HT-29 (cell line): ENCODE results near the gene DOCK9. TPM values are rescaled to one million over a fixed set of nuclear protein-coding genes. Genes with fewer than 3 reads are reported as not detected.

Source experiments
- DNase-seq: peaks from one replicate; pipeline ENCODE4 v3.0.0-alpha.2; 2015; ENCODE audit warnings: low spot score
- total RNA-seq: library from RNA; depleted of rRNA; stranded (reverse); fragments of >200 nt; shearing (Covaris generic); gene quantifications from 2 replicates; pipeline ENCODE4 v1.2.3, GENCODE V29; 2014

The DOCK9 gene
- total RNA-seq, 1 experiment from 2014 or later = 51.0 TPM

- DNase-seq = no peak
Observed at GRCh38 chr13:98945863-98946605, 31.8 kb downstream of the DOCK9 start.

- no peak for DNase-seq
Observed at GRCh38 chr13:98944336-98944735, 33.5 kb downstream of the DOCK9 start.

DNA sequence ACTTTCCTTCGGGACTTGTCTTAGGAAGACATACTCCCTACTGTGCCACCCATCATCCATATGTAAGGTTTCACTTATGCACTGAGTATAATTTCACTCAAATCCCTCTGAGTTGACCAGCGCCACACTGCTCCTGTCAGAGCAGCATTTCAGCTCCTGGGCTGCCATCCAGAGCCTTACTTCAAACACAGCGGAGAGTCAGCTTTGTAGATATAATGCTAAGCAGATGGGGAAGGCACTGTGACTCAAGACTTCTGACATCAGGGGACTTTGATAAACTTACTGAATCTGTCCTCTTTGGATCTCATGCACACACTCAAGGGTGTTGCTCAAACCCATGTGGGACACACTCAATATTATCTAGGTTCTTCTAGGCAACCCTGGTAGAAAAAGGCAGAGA is 34.9 kb downstream of the DOCK9 start:
- DNase-seq = no peak

DNA sequence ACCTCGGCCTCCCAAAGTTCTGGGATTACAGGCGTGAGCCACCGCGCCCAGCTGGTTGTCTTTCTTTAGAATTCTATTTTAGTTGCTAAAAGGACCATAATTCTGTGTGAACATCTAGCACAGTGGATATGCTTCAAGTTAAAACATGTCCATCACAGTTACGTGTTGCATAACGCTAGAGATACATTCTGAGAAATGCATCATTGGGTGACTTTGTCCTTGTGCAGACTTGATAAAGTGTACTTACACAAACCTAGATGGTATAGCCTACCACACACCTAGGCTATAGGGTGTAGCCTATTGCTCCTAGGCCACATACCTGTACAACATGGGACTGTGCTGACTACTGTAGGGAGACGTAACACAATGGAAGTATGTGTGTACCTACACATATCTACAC is 35.4 kb downstream of the DOCK9 start:
- DNase-seq = no peak

- no peak for DNase-seq
Observed at GRCh38 chr13:98941536-98941935, 36.3 kb downstream of the DOCK9 start.

DNA sequence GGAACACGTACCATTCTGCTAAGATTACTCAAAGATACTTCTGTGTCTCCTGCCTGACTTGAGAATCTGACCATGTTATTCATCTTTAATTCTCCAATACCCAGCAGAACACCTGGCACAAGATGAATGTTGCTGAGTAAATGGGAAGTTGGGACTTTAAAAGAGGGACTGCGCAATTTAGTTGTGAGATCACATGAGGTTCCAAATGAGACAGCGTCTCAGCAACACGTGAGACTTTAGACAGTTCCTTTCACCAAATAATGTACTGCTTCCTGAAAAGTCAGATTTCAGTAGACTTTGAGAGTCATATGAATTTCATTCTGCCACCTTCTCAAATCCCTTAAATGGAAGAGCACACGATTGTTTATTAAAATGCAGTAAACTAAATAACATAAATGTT is 36.7 kb downstream of the DOCK9 start:
- DNase-seq = no peak

DNA sequence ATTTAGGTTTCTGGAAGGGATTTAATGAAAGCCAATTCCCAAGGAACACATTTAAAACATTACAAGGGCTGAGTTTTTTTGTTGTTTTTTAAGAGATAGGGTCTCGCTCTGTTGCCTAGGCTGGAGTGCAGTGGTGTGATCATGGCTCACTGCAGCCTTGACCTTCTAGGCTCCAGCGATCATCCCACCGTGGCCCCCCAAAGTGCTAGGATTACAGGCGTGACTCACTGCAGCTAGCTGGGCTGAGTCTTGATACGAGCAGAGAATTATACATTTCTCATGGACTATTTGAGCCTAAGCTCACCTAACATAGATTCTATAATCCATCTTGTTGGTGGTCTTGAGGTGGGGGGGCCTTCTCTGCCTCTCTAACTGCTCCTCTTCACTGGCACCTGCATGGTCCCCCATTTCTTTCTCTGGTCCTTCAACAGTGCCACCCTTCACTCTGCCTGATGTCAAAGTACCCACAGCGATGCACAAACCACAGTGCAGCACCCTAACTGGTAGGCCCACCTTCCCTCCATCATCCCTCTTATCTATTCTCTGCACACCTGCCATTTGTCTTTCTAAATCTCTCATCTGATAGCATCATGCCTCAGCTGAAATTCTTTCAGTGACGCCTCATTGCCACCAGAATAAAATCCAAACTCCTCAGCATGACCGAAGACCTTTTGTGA is 37.4 kb downstream of the DOCK9 start:
- no peak for DNase-seq

DNA sequence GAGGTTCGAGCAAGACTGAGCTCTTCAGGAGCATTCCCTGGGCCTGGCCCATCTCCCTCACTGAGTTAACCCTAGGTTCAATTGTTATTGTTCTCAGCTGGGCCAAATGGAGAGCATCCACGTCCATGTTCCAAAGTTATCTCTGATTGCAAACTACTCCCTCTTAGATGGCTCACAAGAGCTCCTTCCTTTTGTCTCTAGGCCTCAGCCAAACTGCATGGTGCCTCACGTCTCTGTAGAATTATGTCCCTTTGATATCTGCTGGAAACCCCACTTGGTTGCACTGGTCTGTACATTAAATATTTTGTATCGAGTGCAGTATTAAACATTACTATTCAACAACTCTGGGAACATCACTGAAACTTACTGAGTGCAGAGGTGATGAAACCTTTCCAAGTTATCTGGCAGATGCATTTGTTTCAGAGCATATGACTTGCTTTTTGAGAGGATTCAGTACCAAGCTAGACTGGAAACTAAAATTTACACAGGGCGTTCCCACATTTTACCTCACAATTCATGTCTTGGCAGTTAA is 38.1 kb downstream of the DOCK9 start:
- no peak for DNase-seq

DNA sequence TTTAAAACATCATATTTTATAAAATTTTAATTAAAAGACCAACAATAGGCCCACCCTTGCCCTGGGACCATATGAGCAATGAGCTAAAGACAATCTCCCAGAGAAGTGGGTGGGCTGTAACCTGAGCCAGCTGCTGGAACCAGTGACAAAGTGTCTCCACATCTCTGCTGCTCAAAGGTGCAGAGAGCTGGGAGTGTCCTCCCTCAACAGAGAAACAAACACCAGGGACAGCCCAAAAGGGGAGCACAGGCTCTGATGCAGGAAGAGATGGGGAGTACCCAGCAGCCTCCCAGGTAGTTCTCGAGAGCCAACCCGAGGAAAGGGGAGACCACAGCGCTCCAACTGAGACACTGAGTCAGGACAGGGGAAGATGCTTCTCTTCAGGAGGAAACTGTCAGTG is 39.1 kb downstream of the DOCK9 start:
- DNase-seq = no peak

DNA sequence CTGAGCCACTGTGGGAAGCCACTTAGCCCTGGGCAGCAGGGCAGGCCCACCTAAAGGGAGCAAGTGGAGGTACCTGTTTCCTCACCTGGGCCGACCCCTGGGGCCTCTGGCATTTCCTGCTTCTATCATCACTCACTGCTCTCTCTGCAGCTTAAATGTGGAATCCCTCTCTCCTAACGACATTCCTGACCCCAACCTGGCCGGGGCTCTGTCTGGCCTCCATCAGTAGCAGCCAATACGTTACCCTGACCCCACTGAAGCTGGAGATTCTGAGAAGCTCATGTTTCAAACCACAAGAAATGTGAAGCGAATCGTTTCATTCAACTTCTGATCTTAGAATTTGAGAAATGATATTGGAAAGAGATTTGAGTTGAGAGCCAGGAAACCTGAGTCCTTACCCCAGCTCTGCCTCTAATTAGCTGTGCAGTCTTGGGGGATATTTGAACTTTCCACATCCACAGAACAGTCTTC is 39.9 kb downstream of the DOCK9 start:
- DNase-seq = no peak

GRCh38 chr13:98934243-98934642 is 43.6 kb downstream of the DOCK9 start:
- no peak for DNase-seq

GRCh38 chr13:98930151-98930591 is 47.7 kb downstream of the DOCK9 start:
- DNase-seq = no peak

- peak; percentile 24 for DNase-seq
Observed at GRCh38 chr13:98927951-98928927, 49.6 kb downstream of the DOCK9 start.

DNA sequence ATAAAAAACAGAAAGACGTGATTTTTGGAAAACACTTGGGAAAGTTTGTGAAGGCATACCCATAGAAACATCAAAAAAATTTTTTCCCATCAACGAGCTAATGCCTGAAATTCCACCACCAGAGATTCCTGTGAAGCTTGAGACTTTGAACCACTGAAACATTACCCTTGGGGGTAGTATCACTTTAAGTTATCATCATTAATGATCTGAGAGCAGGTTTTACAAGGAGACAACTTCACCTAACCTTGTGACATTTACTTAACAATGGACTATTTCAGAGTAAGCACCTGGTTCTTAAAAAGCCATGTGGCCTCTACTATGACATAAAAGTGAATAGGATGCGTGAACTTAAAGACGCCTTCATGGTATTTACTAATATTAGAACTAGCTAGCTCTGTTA is 51.9 kb downstream of the DOCK9 start:
- DNase-seq = peak; percentile 58

GRCh38 chr13:98923641-98924397 is 54.0 kb downstream of the DOCK9 start:
- DNase-seq = no peak

DNA sequence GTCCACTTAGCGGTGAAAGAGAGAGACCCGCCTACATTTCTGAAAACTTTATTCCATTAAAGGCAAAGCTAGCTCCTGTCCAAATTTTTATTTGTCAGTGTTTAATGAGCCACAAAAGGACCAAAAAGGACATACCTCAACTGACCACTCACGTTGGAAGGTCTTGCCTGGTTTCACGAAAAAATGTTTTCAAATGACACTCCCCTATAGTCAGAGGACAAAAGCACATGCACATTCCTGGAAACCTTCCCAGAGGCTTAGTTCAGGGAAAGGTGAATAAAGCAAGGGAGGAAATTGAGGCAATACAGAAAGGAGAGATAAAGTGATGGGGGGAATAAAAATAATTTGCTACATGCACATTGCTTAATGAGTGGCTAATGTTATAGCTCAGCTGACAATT is 55.6 kb downstream of the DOCK9 start:
- no peak for DNase-seq

DNA sequence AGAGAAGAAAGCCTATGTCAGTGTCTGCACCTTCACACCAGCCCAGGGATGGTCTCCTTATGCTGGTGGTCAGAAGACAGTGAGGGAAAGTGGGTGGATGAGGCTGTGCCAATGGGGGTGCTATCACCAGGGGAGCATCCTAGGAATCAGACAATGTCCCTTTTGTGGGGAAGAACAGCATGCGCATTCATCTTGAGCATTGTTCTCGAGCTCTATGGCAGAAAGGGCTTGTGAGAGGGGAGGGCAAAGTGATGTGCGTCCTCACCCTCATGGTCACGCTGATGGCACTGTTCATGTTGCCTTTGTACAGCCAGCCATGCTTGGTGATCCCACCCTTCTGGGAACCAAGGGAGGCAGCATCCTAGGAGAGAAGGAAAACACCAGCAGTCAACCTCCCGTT is 56.1 kb downstream of the DOCK9 start:
- no peak for DNase-seq

DNA sequence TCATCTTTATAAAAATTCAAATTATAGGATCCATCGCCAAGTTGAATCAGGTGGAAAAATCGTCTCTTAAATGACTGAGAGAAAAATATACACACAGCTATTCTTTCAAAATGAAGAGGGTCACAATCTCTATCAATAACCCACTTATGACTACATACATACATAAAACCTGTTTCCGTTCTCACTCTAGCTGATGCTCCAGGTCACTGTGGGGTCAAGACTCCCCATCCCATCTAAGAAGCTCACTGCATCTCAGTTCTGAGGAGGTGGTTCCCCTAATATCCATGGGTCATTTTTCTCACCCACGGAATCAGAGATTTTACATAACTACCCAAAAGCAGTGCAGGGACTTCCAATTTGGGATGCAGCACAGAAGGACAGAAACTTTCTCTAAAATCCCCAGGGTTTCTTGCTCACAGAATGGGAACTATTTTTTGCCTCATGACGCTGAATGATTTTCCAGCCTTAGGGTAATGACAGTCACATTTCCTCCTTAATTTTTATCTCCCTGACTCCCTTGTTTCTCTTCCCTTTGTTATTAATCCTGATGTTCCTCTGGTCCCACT is 56.8 kb downstream of the DOCK9 start:
- DNase-seq = no peak

DNA sequence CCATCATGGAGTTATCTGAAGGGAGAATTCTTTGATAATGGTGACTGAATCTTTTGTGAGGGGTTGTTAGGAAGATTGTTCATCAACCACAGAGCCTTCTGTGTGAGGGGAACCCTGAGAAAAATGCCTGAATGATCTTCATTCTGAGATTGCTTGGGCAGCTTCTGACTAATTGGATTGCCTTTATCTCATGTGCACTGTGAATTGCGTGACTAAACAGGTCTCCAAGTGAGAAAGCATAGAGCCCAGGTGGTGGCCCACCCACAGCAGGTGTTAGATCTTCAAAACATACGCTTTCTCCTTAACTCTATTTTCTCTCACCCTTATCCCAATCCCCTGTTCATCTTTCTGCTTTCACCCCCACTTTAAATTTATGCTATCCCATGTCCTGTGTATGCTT is 58.3 kb downstream of the DOCK9 start:
- no peak for DNase-seq

GRCh38 chr13:98918771-98919170 is 59.1 kb downstream of the DOCK9 start:
- DNase-seq = no peak

- DNase-seq = no peak
Observed at GRCh38 chr13:98917116-98917515, 60.7 kb downstream of the DOCK9 start.
